HG02798 (cell line): ENCODE data around the gene PCAT7.
"Not testable (repeated sequence)": the region's sequence is repeated elsewhere in the genome, so short reads cannot be mapped to it uniquely, and the experiment has no call there.

Source experiments
- ATAC-seq: cut with Tn5 transposase; IDR thresholded peaks from one replicate; pipeline ENCODE4 v1.9.1; 2021; ENCODE audit warnings: mild to moderate bottlenecking; ENCODE audit not compliant: unreplicated experiment, poor library complexity

The PCAT7 gene

GRCh38 chr9:94560237-94560636, 5.4 kb downstream of the PCAT7 start:
- ATAC-seq: no peak

DNA sequence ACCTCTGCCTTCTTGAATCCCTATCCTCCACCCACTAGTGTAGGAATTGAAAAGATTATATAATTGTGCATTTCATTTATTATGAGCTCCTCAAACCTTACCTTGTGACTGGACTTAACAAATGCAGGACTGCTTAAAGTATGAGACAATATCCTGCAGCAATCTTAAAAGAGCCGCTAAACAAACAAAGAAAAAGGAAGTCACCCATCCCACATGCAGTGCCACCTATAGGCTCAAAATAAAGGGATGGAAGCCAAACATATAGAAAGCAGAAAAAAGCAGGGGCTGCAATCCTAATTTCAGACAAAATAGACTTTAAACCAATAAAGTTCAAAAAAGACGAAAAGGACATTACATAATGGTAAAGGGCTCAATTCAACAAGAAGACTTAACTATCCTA, 8.7 kb downstream of the PCAT7 start:
- ATAC-seq: no peak

DNA sequence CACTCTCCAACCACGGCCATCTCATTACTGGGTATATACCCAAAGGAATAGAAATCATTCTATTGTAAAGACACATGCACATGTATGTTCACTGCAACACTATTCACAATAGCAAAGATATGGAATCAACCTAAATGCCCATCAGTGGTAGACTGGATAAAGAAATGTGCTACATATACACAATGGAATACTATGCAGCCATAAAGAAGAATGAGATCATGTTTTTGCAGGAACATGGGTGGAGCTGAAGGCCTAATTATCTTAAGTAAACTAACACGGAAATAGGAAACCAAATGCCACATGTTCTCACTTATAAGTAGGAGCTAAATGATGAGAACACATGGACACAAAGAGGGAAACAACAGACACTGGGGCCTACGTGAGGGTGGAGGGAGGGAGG, 9.4 kb downstream of the PCAT7 start:
- ATAC-seq: not testable (repeated sequence)

DNA sequence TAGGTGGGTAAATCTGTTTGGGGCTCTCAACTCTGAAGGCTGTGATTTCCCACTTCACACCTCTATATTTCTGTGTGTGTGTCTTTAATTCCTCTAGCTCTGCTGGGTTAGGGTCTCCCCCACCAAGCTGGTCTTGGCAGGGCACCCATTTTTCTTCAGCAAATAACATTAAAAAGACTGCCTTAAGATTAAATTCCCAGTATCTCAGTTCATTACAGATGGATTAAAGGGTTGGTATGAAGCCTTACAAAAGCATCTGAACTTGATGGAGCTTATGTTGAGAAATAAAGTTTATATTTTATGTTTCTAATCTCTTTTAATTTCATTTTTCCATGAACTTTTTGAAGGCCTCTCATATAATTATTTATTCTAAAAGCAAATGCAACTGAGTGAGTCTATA, 11.7 kb downstream of the PCAT7 start:
- no peak for ATAC-seq

DNA sequence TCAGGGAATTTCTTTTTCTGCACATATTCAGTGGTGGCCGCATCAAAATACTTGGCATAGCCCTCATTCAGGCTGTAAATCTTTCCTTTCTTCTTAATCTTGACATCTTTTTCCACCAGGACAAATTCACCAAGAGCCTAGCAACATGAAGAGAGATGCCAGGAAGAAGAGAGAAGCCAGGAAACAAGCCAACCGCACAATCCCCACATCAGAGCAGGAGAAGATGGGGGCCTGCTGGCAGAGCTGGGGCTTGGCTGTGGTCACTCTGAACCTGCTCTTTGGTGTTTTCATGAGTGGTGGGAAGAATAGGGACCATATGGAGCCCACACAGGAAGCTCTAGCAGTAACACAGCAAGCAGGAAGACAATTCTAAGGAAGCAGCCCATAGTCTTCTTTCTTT, 12.4 kb downstream of the PCAT7 start:
- ATAC-seq: no peak

GRCh38 chr9:94568250-94568889, 13.5 kb downstream of the PCAT7 start:
- no peak for ATAC-seq

GRCh38 chr9:94568972-94569712, 14.3 kb downstream of the PCAT7 start:
- no peak for ATAC-seq

- ATAC-seq: no peak
These were observed 21.2 kb downstream of the PCAT7 start for GRCh38 chr9:94576131-94576530.

DNA sequence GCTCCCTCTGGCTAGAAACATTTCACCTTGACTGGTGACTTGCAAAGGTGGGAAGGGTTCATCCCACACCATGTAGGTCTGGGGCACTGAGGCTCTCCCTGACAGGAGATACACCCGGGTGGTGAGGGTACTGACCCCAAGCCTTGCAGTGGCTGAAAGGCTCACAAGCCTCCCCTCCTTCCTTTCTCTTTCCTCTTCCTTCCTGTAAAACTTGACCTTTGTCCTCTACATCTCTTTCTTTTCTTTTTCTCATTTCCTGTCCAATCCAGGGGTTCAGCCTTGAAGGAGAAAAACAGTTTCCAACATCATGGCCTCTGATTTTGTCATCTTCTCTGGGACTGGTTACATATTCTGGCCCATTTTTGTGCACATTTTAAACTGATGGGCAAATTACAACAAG, 22.2 kb downstream of the PCAT7 start:
- no peak for ATAC-seq

- ATAC-seq: no peak
These were observed 22.7 kb downstream of the PCAT7 start for GRCh38 chr9:94577571-94577970.

GRCh38 chr9:94581728-94582127, 26.8 kb downstream of the PCAT7 start:
- ATAC-seq: no peak

- ATAC-seq: no peak
These were observed 29.7 kb downstream of the PCAT7 start for GRCh38 chr9:94584555-94584954.

DNA sequence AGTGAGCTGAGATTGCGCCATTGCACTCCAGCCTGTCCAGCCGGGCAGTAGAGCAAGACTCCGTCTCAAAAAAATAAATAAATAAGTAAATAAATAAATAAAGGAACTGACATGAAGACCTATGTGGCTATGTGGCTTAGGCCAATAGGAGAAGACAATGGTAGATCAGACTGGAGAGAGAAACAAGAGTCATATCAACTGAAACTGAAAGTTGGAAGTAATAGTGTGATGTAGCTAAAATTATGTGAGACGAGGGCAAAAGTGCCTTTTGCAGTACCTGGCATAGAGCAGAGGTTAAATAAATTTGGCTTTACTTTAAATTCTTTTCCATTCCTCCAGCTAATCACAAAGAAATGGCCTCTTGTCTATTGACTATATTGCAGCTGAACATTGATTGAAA, 31.4 kb downstream of the PCAT7 start:
- no peak for ATAC-seq

GRCh38 chr9:94586814-94587213, 31.9 kb downstream of the PCAT7 start:
- ATAC-seq: no peak

DNA sequence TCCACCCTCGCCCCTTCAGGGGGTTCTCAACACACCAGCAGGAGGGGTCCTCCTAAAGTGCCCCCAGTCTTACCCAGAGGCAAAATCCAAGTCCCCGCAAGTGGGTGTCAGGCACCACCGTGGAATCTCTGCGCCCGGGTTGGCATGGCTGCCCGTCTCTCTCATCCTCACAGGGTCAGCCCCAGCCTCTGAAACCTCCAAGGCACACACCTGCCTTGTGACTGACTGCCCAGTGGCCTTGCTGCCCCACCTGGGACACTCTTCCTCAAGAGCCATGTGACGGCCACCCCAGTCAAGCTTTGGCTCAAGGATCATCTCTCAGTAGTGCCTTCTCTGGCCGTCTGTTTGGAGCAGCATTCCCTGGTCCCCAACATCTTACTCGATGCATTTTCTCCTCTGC, 33.8 kb downstream of the PCAT7 start:
- ATAC-seq: no peak

- not testable (repeated sequence) for ATAC-seq
These were observed 36.2 kb downstream of the PCAT7 start for GRCh38 chr9:94591046-94591545.

GRCh38 chr9:94591876-94592275, 37.0 kb downstream of the PCAT7 start:
- ATAC-seq: no peak

DNA sequence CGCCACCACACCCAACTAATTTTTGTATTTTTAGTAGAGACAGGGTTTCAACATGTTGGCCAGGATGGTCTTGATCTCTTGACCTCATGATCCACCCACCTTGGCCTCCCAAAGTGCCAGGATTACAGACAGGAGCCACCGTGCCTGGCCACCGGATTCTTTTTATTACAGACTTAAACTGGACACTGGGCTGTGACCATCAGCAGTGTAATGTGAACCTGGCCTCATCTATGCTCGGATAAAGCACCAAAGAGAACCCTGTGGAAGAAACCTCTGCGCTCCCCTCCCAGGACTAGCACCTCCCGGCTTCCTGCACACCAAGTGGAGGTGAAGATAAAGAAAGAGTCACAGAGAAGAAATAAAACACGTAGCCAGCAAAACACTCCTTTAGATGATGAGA, 37.8 kb downstream of the PCAT7 start:
- ATAC-seq: not testable (repeated sequence)

GRCh38 chr9:94593459-94594345, 38.8 kb downstream of the PCAT7 start, which contains the start of gene FBP2:
Gene FBP2 (minus strand): TSS chr9:94593824. CDS start chr9:94593726, 98 bp downstream.
- no peak for ATAC-seq

GRCh38 chr9:94599102-94599501, 44.2 kb downstream of the PCAT7 start:
- ATAC-seq: no peak

DNA sequence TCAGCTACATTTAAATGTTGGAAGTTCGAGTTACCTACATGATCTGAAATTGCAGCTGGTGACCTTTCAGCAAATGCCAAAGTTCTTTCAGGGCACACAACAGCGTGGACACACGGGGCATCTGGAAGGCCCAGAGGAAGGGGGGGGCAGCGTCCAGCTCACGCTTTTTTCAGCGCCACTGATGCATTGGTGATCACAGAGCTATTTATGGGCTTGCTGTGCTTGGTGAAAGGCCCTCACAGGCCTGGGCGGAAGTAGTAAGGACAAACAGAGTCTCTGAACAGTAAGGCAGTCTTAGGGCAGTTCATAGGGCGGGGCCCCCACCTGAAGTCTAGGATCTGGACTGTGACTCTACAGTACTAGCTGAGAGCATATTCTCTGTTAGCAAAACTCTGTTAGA, 45.4 kb downstream of the PCAT7 start:
- ATAC-seq: no peak
